ENCODE data around the gene DZIP3. TPM values are rescaled to one million over a fixed set of nuclear protein-coding genes. Genes with fewer than 3 reads are reported as not detected.

DZIP3 gene
- total and polyA plus RNA-seq, 2 of the 8 experiments (the other 6 are each of a cell fraction or from before 2014, with no cell fraction given): 10.4 to 24.3 TPM

DNA sequence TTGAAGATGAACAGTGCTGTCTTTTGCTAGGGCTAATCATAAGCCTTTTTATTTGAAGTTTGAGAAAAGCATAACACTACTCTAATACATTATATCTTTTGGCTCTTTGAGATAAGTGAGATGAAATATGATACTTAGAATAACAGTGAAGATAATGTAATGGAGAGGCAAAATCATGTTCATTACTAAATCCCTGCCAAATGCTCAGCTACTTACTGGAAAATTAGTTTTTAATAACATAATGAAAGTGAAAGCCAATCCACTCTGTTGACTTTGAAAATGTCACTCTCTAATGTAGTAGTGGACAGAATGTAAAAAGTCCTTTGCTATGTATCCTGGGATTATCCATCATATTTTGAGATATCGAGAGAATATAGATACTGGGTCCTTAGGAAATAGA, 43.3 kb upstream of the DZIP3 start:
- no peaks in the 10 kb centered on the region for H3K27me3 ChIP-seq (replicated peaks in 1 of 4; ENCODE audit: control insufficient read depth in 3 of 4, extremely low read depth in 1 of 4, insufficient read depth in 3 of 4, low read length in 3 of 4)
- no peak for TF ChIP-seq KDM4A (IDR thresholded peaks at IDR 0.05; ENCODE audit: low read depth, low read length, severe bottlenecking)
- TF ChIP-seq ATF2 (IDR thresholded peaks at IDR 0.05; ENCODE audit: low read length): no peak
- no peak for TF ChIP-seq E2F6 (IDR thresholded peaks at IDR 0.05)
- TF ChIP-seq SIRT6 (IDR thresholded peaks at IDR 0.05; ENCODE audit: low read length): no peak
- no peak for TF ChIP-seq CBX5 (IDR thresholded peaks at IDR 0.05; ENCODE audit: low read depth, low read length)
- no peak for TF ChIP-seq CREB1 (IDR thresholded peaks at IDR 0.05)
- no peak for TF ChIP-seq CHD2 (IDR thresholded peaks at IDR 0.05; ENCODE audit: low read length)
- no peak for TF ChIP-seq SP4 (IDR thresholded peaks at IDR 0.05; ENCODE audit: low read length)
- TF ChIP-seq NRF1 (IDR thresholded peaks at IDR 0.05; ENCODE audit: low read depth, low read length): no peak
- no peak for TF ChIP-seq JUND (IDR thresholded peaks at IDR 0.05; ENCODE audit: low read length)
- TF ChIP-seq CTBP2 (IDR thresholded peaks at IDR 0.05; ENCODE audit: borderline replicate concordance, insufficient read depth, insufficient read length, low read length): no peak
- TF ChIP-seq BACH1 (IDR thresholded peaks at IDR 0.05; ENCODE audit: low read length): no peak
- no peak for TF ChIP-seq HDAC2 (IDR thresholded peaks at IDR 0.05; ENCODE audit: borderline replicate concordance in 1 of 2, low read depth in 2 of 2, low read length in 2 of 2)

More for the DNA sequence above, 43.3 kb upstream of the DZIP3 start:
- H3K14ac ChIP-seq (ENCODE audit: insufficient read length): no peak overlapping the region
- WGBS, 2 experiments (ENCODE audit: extremely low coverage in 1 of 2, insufficient coverage in 1 of 2, insufficient read length in 1 of 2, insufficient replicate concordance in 2 of 2, low coverage in 1 of 2, low lambda C conversion rate in 2 of 2, missing lambda C conversion rate in 1 of 2): 100% methylated on average over 1 of the region's 1 CpG; no CpG with 5 or more reads in 1 of the 2 experiments
- H3K79me1 ChIP-seq (ENCODE audit: low read depth, low read length): no peaks in the 10 kb centered on the region
- H3K23me2 ChIP-seq (ENCODE audit: low read depth, low read length): no peaks in the 10 kb centered on the region
- 0 out of 4 replicates have a peak, but pooled peaks cover 0 to 7% of the 10 kb centered on the region in 2 experiments for H3K9me3 ChIP-seq (ENCODE audit: insufficient read depth in 2 of 2, low read depth in 1 of 2, low read length in 1 of 2)
- no peak overlapping the region for H4K5ac ChIP-seq (ENCODE audit: insufficient read length, low read depth, low read length)
- DNase-seq (ENCODE audit: low read depth in 1 of 2, low spot score in 2 of 2): no peak
- no peak overlapping the region for H3K23ac ChIP-seq (ENCODE audit: insufficient read length)
- CTCF ChIA-PET (ENCODE audit: partially characterized antibody): no interaction called here
- H2BK12ac ChIP-seq (ENCODE audit: low read depth, low read length): no peak overlapping the region
- H4K91ac ChIP-seq (replicated peaks; ENCODE audit: insufficient read length, low read length): no peak overlapping the region
- no peak overlapping the region for H2AK5ac ChIP-seq (ENCODE audit: low read depth, low read length)
- no peak overlapping the region for H4K8ac ChIP-seq (ENCODE audit: extremely low read depth, insufficient read depth, low read length)
- H3K36me3 ChIP-seq (ENCODE audit: control insufficient read depth in 2 of 4, insufficient read depth in 4 of 4, low read length in 3 of 4): peaks cover 0 to 42% (median 10%) of the 10 kb centered on the region in 4 experiments
- H3K4me1 ChIP-seq (replicated peaks in 1 of 4; ENCODE audit: control insufficient read depth in 3 of 4, insufficient read depth in 4 of 4, low read length in 3 of 4): no peaks in the 10 kb centered on the region
- FAIRE-seq: no peak
- no peak overlapping the region for H3K4me2 ChIP-seq (ENCODE audit: insufficient read depth in 1 of 2, low read depth in 2 of 2, low read length in 2 of 2)
- H3K27ac ChIP-seq (ENCODE audit: low read depth, low read length): no peak overlapping the region
- H3K56ac ChIP-seq (replicated peaks; ENCODE audit: insufficient read length, low read depth, low read length): no peak overlapping the region
- no peak overlapping the region for H3K4me3 ChIP-seq (ENCODE audit: extremely low read depth in 1 of 4, insufficient read depth in 2 of 4, low read depth in 3 of 4, low read length in 4 of 4)
- H2BK120ac ChIP-seq (replicated peaks; ENCODE audit: low read depth, low read length): no peak overlapping the region
- no peak overlapping the region for H3K9ac ChIP-seq (replicated peaks in 1 of 4; ENCODE audit: extremely low read depth in 1 of 4, low read depth in 3 of 4, low read length in 3 of 4)
- H3K79me2 ChIP-seq (ENCODE audit: control insufficient read depth in 1 of 2, insufficient read depth in 2 of 2, low read length in 2 of 2): no peaks in the 10 kb centered on the region
- H3K4ac ChIP-seq (replicated peaks; ENCODE audit: insufficient read length, low read depth, low read length): no peak overlapping the region
- POLR2A ChIA-PET (ENCODE audit: partially characterized antibody): interaction anchor here (1.5 kb wide), 1 partner anchor 9 kb away, joined by 8 read pairs; no protein-coding TSS in a partner anchor
- no peak overlapping the region for H2BK15ac ChIP-seq (ENCODE audit: low read length)
- no peak overlapping the region for H2BK5ac ChIP-seq (ENCODE audit: low read depth, low read length)
- no peaks in the 10 kb centered on the region for H4K20me1 ChIP-seq (replicated peaks in 1 of 2; ENCODE audit: control insufficient read depth in 1 of 2, insufficient read depth in 2 of 2, low read length in 2 of 2)
- no peak overlapping the region for H2AFZ ChIP-seq (ENCODE audit: low read length)
- H3K18ac ChIP-seq (ENCODE audit: extremely low read depth, low read length): no peak overlapping the region
- H2BK20ac ChIP-seq (ENCODE audit: low read length): no peak overlapping the region

Data from H1 (cell line).